SK-N-SH treated with all-trans-retinoic acid at 6 μM for 48 hours (cell line): ENCODE measurements around the gene ZNF730.
"Not testable (repeated sequence)": the region's sequence is repeated elsewhere in the genome, so short reads cannot be mapped to it uniquely, and the experiment has no call there.

Experiments
- ARNTL ChIP-seq: fragments of 450-650 bp; formaldehyde crosslinking; IDR thresholded peaks from 2 replicates; pipeline ENCODE4 v1.5.0; 2020; ENCODE audit warnings: low read depth, mild to moderate bottlenecking, moderate library complexity, borderline replicate concordance
- POU6F1 ChIP-seq: fragments of 250-450 bp; sonication (Bioruptor Pico); IDR thresholded peaks from 2 replicates; pipeline ENCODE4 v1.8.0; 2021; ENCODE audit warnings: low read depth, mild to moderate bottlenecking, moderate library complexity, borderline replicate concordance
- RARB ChIP-seq: fragments of 250-450 bp; sonication (Bioruptor Pico); IDR thresholded peaks from 2 replicates; pipeline ENCODE4 v1.8.0; 2021; ENCODE audit warnings: mild to moderate bottlenecking, moderate library complexity
- SNAI2 ChIP-seq: fragments of 250-450 bp; sonication (Bioruptor Pico); IDR thresholded peaks from 2 replicates; pipeline ENCODE4 v1.5.0; 2020; ENCODE audit warnings: mild to moderate bottlenecking, moderate library complexity
- TSHZ2 ChIP-seq: fragments of 250-450 bp; sonication (Bioruptor Pico); IDR thresholded peaks from 2 replicates; pipeline ENCODE4 v1.5.0; 2020; ENCODE audit warnings: mild to moderate bottlenecking, moderate library complexity
- ZFP3 ChIP-seq: fragments of 250-450 bp; sonication (Bioruptor Pico); IDR thresholded peaks from 2 replicates; pipeline ENCODE4 v1.5.0; 2020; ENCODE audit warnings: mild to moderate bottlenecking, moderate library complexity

DNA sequence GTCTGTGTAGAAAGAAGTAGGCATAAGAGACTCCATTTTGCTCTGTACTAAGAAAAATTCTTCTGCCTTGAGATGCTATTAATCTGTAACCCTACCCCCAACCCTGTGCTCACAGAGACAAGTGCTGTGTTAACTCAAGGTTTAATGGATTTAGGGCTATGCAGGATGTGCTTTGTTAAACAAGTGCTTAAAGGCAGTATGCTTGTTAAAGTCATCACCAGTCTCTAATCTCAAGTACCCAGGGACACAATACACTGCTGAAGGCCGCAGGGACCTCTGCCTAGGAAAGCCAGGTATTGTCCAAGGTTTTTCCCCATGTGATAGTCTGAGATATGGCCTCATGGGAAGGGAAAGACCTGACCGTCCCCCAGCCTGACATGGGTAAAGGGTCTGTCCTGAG lies 39.0 kb upstream of the ZNF730 start:
- not testable (repeated sequence) for TF ChIP-seq SNAI2 (CRISPR knock-in tag); ZFP3 (CRISPR knock-in tag); TSHZ2 (CRISPR knock-in tag); RARB; POU6F1; ARNTL (CRISPR knock-in tag)
